Esophagus squamous epithelium (tissue), 4 donors: ENCODE measurements around the gene TFF2.

Source experiments
- POLR2A ChIP-seq, 4 donors: fragments of 450-650 bp; IDR thresholded peaks; one replicate each; pipeline ENCODE4 v1.6.1; 2017; ENCODE audit warnings: antibody characterized with exemption in 4 of 4, mild to moderate bottlenecking in 4 of 4, moderate library complexity in 3 of 4
- TF ChIP-seq, protein P1 (sequence below), 6 experiments: fragments of 450-650 bp in 4 of 6; fragments of 200-600 bp in 2 of 6; sonication (generic) in 2 of 6; IDR thresholded peaks; one replicate each; pipeline ENCODE4 v1.5.1; 2016 to 2019; ENCODE audit warnings: antibody characterized with exemption in 6 of 6, mild to moderate bottlenecking in 4 of 6, moderate library complexity in 4 of 6

DNA sequence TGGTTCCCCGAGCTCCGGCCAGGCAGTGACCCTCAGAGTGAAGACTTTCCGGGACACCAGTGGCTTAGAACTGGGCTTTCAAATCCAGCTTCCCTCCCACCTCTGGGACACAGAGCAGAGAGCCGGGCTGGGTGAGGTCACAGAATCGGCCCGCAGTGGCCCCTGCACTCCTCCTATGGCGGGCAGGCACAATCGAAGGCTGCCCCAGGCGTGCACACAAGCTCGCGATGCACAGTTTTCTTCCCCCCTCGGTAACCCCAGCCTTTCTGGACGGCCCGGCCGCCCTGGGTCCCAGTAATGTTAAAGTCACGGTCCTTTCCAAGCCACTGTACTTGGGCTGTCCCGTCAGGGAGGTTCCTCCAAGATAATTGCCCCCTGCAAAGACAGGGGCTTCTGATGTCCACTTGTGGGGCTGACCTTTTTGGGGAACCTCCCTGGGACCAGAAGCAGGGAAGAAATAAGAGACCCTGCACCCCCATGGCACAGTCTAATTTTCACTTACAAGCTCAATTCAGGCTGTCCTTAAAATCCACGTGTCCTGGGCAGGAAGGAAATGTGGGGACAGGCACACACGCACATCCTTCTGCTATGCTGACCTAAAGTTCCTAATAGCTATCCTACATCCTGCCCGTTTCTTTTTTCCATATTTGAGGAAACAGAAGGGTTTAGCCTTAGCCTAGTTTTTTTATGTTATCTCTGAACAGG is 49.3 kb downstream of the TFF2 start:
- TF ChIP-seq, protein P1, sequence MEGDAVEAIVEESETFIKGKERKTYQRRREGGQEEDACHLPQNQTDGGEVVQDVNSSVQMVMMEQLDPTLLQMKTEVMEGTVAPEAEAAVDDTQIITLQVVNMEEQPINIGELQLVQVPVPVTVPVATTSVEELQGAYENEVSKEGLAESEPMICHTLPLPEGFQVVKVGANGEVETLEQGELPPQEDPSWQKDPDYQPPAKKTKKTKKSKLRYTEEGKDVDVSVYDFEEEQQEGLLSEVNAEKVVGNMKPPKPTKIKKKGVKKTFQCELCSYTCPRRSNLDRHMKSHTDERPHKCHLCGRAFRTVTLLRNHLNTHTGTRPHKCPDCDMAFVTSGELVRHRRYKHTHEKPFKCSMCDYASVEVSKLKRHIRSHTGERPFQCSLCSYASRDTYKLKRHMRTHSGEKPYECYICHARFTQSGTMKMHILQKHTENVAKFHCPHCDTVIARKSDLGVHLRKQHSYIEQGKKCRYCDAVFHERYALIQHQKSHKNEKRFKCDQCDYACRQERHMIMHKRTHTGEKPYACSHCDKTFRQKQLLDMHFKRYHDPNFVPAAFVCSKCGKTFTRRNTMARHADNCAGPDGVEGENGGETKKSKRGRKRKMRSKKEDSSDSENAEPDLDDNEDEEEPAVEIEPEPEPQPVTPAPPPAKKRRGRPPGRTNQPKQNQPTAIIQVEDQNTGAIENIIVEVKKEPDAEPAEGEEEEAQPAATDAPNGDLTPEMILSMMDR (IDR thresholded peaks at IDR 0.05), result no peak
- TF ChIP-seq POLR2A (IDR thresholded peaks at IDR 0.05), result no peak
